Measurements from ENCODE around the gene ZNF669. TPM values are rescaled to one million over a fixed set of nuclear protein-coding genes. Genes with fewer than 3 reads are reported as not detected.

The ZNF669 gene
- total RNA-seq, 4 donors from 2014 or later: 4.6 to 10.5 (median 5.8) TPM

DNA sequence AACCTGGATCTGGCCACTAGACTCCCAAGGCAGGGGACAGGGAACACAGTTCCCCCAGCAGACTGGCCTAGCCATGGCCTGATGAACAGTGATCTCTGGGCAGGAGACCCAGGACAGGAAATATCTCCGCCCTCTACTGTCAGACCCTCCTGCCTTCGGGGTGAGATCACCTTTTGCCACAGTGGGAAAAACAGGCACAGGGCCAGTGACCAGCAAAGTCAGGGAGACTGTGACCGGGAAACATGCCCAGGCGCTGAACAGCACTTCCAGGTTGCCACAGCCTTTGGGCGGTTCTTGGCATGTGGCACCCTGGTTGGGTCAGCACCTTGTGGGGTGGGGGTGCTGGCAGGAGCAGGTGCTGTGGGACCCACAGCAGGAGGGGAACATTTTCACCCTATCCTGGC lies 8.9 kb upstream of the ZNF669 start:
- no peaks in the 10 kb centered on the region for H3K36me3 ChIP-seq
- no peaks in the 10 kb centered on the region for H3K27me3 ChIP-seq
- no peak for TF ChIP-seq EP300 (IDR thresholded peaks at IDR 0.05)
- DNase-seq (ENCODE audit: low spot score in 2 of 2): no peak
- WGBS: 73% methylated on average over 5 of the region's 5 CpGs
- H3K9me3 ChIP-seq: no peaks in the 10 kb centered on the region
- H3K27ac ChIP-seq: no peak overlapping the region
- no peak overlapping the region for H3K4me3 ChIP-seq
- peaks cover 22% of the 10 kb centered on the region for H3K4me1 ChIP-seq

DNA sequence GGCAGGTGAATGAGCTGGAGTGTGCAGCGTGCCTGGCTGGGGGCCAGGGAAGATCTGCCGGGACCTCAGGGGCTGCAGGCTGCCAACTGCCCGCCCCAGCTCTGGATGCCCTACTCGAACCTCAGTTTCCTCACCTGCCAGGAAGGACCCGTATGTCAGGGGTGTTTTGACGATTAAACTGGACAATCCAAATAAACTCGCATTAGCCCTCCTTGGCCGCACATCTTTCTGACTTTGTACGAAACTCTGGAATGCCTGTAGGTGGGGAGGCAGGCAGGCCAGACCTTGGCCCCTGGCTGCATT lies 8.3 kb upstream of the ZNF669 start:
- peaks cover 22% of the 10 kb centered on the region for H3K4me1 ChIP-seq
- H3K4me3 ChIP-seq: peak overlapping the region; percentile 79
- no peak for DNase-seq (ENCODE audit: low spot score in 2 of 2)
- no peaks in the 10 kb centered on the region for H3K9me3 ChIP-seq
- TF ChIP-seq POLR2AphosphoS5 (IDR thresholded peaks at IDR 0.05): no peak
- no peak for TF ChIP-seq POLR2A (IDR thresholded peaks at IDR 0.05)
- no peak for TF ChIP-seq EP300 (IDR thresholded peaks at IDR 0.05)
- TF ChIP-seq, protein P1, sequence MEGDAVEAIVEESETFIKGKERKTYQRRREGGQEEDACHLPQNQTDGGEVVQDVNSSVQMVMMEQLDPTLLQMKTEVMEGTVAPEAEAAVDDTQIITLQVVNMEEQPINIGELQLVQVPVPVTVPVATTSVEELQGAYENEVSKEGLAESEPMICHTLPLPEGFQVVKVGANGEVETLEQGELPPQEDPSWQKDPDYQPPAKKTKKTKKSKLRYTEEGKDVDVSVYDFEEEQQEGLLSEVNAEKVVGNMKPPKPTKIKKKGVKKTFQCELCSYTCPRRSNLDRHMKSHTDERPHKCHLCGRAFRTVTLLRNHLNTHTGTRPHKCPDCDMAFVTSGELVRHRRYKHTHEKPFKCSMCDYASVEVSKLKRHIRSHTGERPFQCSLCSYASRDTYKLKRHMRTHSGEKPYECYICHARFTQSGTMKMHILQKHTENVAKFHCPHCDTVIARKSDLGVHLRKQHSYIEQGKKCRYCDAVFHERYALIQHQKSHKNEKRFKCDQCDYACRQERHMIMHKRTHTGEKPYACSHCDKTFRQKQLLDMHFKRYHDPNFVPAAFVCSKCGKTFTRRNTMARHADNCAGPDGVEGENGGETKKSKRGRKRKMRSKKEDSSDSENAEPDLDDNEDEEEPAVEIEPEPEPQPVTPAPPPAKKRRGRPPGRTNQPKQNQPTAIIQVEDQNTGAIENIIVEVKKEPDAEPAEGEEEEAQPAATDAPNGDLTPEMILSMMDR (IDR thresholded peaks at IDR 0.05): no peak
- H3K36me3 ChIP-seq: no peaks in the 10 kb centered on the region
- peak overlapping the region; percentile 76 for H3K27ac ChIP-seq
- no peaks in the 10 kb centered on the region for H3K27me3 ChIP-seq
- WGBS: 93% methylated on average over 5 of the region's 9 CpGs

DNA sequence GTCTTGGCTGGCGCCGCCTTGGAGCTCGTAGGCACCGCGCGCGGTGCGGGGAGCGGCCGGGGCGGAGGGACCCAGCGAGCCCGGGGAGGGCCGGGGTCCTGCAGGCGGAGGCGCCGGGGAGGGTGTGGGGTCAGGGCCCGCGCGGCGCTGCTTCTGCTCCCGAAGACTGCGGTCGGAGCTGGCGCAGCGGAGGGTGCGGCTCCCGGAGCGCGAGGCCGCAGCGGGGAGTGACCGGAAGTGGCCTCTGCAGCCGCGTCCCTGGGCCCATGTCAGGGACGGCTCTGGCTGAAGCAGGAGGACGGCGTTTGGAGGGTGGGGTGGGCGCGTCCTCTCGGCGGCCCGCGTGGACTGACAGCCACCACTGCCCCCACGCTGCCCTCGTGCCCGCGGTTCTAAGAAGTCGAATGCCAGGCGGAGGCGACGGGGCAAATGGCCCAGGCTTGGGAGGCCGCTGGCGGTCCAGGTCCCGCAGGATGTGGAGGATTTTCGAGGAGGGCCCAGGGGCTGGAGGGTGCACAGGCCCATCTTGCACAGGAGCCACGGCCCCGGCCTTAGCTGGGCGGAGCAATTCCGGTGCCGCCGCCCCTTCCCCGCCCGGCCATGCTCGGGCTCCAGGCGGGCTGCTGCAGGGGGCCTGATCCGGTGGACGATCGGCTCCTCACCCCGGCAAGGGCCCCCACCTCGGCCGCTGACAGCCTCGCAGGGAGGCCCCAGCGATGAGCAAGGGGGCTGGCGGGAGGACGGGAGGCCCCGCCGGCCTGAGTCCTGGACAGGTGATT lies 7.7 kb upstream of the ZNF669 start:
- no CpG with 5 or more reads among the region's 78 CpGs for WGBS
- Histone ChIP-seq H3K9me3 (no peaks in the 10 kb centered on the region), H3K4me3 (peak overlapping the region; percentile 79), H3K27me3 (no peaks in the 10 kb centered on the region), H3K36me3 (no peaks in the 10 kb centered on the region), H3K27ac (peak overlapping the region; percentile 76), H3K4me1 (peaks cover 22% of the 10 kb centered on the region)
- TF ChIP-seq POLR2AphosphoS5 (IDR thresholded peaks at IDR 0.05) (peak in 1 of 3 donors; percentile 51), EP300 (IDR thresholded peaks at IDR 0.05) (no peak), POLR2A (IDR thresholded peaks at IDR 0.05) (peak in 1 of 2 donors; percentile 52)
- DNase-seq (ENCODE audit: low spot score in 2 of 2): peak in 1 of 2 donors; percentile 78

DNA sequence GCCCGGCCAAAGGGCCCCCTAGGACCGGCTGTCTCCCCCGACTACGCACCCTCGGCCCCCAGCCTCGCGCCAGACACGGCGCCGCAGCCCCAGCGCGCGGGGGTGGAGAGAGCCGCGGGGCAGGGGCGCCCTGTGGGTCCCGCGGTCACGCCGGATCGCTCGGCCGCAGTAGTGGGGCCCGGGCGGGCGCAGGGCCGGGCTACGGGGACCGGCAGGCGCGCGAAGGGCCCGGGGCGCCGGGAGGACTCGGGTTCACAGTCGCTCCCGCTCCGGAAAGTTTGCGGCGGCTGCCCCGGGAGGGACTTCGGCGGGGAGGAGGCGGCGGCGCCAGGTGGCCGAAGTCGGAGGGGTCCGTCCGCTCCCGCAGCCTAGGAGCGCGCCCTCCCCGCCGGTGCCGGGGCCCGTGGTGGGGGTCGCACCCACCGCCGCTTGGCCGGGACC lies 7.1 kb upstream of the ZNF669 start:
- peak overlapping the region; percentile 76 for H3K27ac ChIP-seq
- no peak for DNase-seq (ENCODE audit: low spot score in 2 of 2)
- H3K4me3 ChIP-seq: peak overlapping the region; percentile 79
- no peaks in the 10 kb centered on the region for H3K9me3 ChIP-seq
- TF ChIP-seq POLR2A (IDR thresholded peaks at IDR 0.05): no peak
- TF ChIP-seq POLR2AphosphoS5 (IDR thresholded peaks at IDR 0.05): no peak
- TF ChIP-seq EP300 (IDR thresholded peaks at IDR 0.05): no peak
- TF ChIP-seq, protein P1 (IDR thresholded peaks at IDR 0.05): no peak
- H3K36me3 ChIP-seq: no peaks in the 10 kb centered on the region
- WGBS: no CpG with 5 or more reads among the region's 62 CpGs
- no peaks in the 10 kb centered on the region for H3K27me3 ChIP-seq
- H3K4me1 ChIP-seq: peaks cover 22% of the 10 kb centered on the region

DNA sequence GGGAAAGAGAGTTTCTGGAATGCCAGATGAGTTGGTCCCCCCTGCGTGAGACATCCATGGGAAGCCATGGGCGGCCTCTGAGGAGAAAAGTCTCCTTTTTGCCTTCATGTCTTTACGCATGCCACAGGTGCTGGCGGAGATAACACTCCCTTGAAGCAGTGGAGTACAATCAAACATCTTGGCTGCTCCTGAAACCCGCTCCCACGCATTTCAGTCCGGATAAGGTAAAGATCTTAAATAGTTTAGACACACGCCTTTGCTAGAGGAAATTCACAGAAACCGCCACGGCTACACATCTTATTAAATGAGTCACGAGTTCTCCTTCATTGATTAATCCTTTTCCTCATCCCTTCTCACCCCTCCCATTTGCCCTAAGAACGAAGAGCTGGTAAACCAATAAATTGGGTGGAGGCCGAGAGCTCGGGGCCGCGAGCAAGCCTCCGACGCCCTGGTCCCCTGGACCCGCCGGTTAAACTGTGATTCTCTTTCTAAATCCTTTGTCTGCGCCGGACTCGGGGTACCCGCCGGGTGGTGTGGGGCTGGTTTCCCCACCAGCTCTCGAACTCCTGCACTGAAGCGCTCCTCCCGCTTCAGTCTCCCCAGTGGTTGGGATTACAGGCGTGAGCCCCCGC lies 6.6 kb upstream of the ZNF669 start:
- H3K4me1 ChIP-seq: peaks cover 22% of the 10 kb centered on the region
- peak overlapping the region; percentile 76 for H3K27ac ChIP-seq
- H3K36me3 ChIP-seq: no peaks in the 10 kb centered on the region
- TF ChIP-seq POLR2AphosphoS5 (IDR thresholded peaks at IDR 0.05): no peak
- no peak for TF ChIP-seq EP300 (IDR thresholded peaks at IDR 0.05)
- no peak for TF ChIP-seq POLR2A (IDR thresholded peaks at IDR 0.05)
- TF ChIP-seq, protein P1 (IDR thresholded peaks at IDR 0.05): no peak
- 16% methylated on average over 24 of the region's 30 CpGs for WGBS
- no peak for DNase-seq (ENCODE audit: low spot score in 2 of 2)
- no peaks in the 10 kb centered on the region for H3K27me3 ChIP-seq
- H3K4me3 ChIP-seq: peak overlapping the region; percentile 79
- H3K9me3 ChIP-seq: no peaks in the 10 kb centered on the region

DNA sequence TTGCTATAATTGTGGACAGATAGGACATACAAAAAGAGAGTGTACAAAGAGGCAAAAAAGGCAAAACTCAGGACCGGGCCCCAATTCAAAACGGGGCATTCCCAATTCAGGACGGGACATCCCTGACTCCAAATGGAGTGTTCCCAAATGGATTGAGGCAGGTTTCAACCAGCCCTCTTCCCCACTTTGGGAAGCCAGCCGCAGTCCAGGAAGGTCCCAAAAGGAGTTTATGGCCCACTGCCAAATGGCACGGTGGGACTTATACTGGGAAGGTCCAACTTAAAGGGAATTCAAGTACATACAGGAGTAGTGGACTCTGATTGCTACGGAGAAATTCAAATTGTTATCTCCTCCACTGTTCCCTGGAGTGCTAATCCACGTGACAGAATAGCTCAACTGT lies 3.5 kb upstream of the ZNF669 start:
- H3K4me3 ChIP-seq: no peak overlapping the region
- no peaks in the 10 kb centered on the region for H3K27me3 ChIP-seq
- peaks cover 39% of the 10 kb centered on the region for H3K4me1 ChIP-seq
- H3K27ac ChIP-seq: no peak overlapping the region
- no peaks in the 10 kb centered on the region for H3K9me3 ChIP-seq
- no peak for DNase-seq (ENCODE audit: low spot score in 2 of 2)
- TF ChIP-seq, protein P1 (IDR thresholded peaks at IDR 0.05): no peak
- TF ChIP-seq POLR2AphosphoS5 (IDR thresholded peaks at IDR 0.05) (no peak), POLR2A (IDR thresholded peaks at IDR 0.05) (no peak), EP300 (IDR thresholded peaks at IDR 0.05) (no peak)
- WGBS: 86% methylated on average over 7 of the region's 7 CpGs
- no peaks in the 10 kb centered on the region for H3K36me3 ChIP-seq
